IPS-18a (cell line): ENCODE data around the gene CXorf49B.
"Not testable (repeated sequence)": the region's sequence is repeated elsewhere in the genome, so short reads cannot be mapped to it uniquely, and the experiment has no call there.

Source experiments
- H3K27ac ChIP-seq: one replicate; pipeline ENCODE4 v1.5.1; 2013; ENCODE audit warnings: low read length
- H3K27me3 ChIP-seq: one replicate; pipeline ENCODE4 v1.6.1; 2013; ENCODE audit warnings: mild to moderate bottlenecking, low read length; ENCODE audit not compliant: control insufficient read depth, insufficient read depth
- H3K36me3 ChIP-seq: one replicate; pipeline ENCODE4 v1.6.1; 2013; ENCODE audit warnings: low read depth, low read length; ENCODE audit not compliant: control insufficient read depth
- H3K4me1 ChIP-seq: one replicate; pipeline ENCODE4 v1.6.1; 2013; ENCODE audit warnings: low read depth, low read length; ENCODE audit not compliant: control insufficient read depth
- H3K4me3 ChIP-seq: one replicate; pipeline ENCODE4 v1.5.1; 2013; ENCODE audit warnings: low read length
- H3K9ac ChIP-seq: one replicate; pipeline ENCODE4 v1.6.1; 2013; ENCODE audit warnings: mild to moderate bottlenecking, low read length, moderate library complexity
- H3K9me3 ChIP-seq: one replicate; pipeline ENCODE4 v1.6.1; 2013; ENCODE audit warnings: low read depth, low read length; ENCODE audit not compliant: control insufficient read depth

CXorf49B gene

GRCh38 chrX:71763049-71763448 is at the start of gene CXorf49B:
Gene CXorf49B, plus strand, starts transcription at chrX:71763349. Its CDS starts 75 bp downstream, at chrX:71763424.
- not testable (repeated sequence) for H3K36me3 ChIP-seq, H3K4me3 ChIP-seq, H3K27me3 ChIP-seq, H3K27ac ChIP-seq, H3K9ac ChIP-seq, H3K4me1 ChIP-seq, H3K9me3 ChIP-seq

DNA sequence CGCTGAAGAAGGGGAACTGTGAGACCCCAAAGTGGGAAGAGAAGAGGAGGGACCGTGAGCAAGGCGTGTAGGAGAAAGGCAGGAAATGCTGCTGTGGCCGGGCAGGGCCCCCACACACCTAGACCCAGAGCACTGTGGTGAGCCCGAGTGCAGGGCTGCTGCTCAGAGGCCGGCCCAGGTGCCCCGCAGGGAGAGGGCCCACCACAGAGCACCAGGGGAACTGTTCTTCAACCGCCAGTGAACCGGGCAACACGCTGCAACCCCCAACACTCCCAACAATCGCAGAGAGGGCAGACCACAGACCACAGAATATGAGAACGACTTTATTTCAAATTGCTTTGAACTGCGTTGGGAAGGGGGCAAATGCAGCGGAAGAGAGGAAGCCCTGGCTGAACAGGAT is 49.1 kb upstream of the CXorf49B start:
- not testable (repeated sequence) for H3K27me3 ChIP-seq, H3K4me1 ChIP-seq, H3K9ac ChIP-seq, H3K36me3 ChIP-seq, H3K9me3 ChIP-seq, H3K27ac ChIP-seq, H3K4me3 ChIP-seq

DNA sequence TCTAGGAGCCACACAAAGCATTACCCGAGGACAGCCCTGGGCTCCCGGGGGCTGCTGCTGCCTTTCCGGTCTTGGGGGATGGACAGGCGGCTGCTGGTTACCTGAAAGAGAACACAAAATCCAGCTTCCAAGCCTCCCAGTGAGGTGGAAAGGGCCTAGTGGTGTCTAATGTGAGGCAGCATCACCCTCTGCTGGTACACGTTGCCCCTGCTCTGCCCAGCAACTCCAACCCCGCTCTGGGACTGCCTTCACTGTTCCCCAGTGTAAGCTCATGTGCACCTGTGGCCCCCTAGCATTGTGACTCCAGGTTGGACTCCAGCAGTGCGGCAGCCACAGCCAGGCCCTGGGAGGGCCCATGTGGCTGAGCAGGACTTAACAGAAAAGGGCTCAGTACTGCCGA is 47.6 kb upstream of the CXorf49B start:
- H3K4me3 ChIP-seq, H3K4me1 ChIP-seq, H3K9me3 ChIP-seq, H3K9ac ChIP-seq, H3K27ac ChIP-seq, H3K36me3 ChIP-seq, H3K27me3 ChIP-seq: not testable (repeated sequence)

GRCh38 chrX:71716323-71716722 is 46.8 kb upstream of the CXorf49B start:
- not testable (repeated sequence) for H3K4me3 ChIP-seq, H3K27me3 ChIP-seq, H3K9me3 ChIP-seq, H3K36me3 ChIP-seq, H3K27ac ChIP-seq, H3K4me1 ChIP-seq, H3K9ac ChIP-seq

- not testable (repeated sequence) for H3K27me3 ChIP-seq, H3K27ac ChIP-seq, H3K36me3 ChIP-seq, H3K9me3 ChIP-seq, H3K9ac ChIP-seq, H3K4me1 ChIP-seq, H3K4me3 ChIP-seq
Observed at GRCh38 chrX:71718185-71718584, 45.0 kb upstream of the CXorf49B start, which contains the start of gene CXorf49. Gene CXorf49, minus strand, starts transcription at chrX:71718285. Its CDS starts 134 bp downstream, at chrX:71718151.

GRCh38 chrX:71719195-71719594 is 44.0 kb upstream of the CXorf49B start:
- H3K27me3 ChIP-seq, H3K27ac ChIP-seq, H3K4me3 ChIP-seq, H3K9me3 ChIP-seq, H3K9ac ChIP-seq, H3K4me1 ChIP-seq, H3K36me3 ChIP-seq: not testable (repeated sequence)

DNA sequence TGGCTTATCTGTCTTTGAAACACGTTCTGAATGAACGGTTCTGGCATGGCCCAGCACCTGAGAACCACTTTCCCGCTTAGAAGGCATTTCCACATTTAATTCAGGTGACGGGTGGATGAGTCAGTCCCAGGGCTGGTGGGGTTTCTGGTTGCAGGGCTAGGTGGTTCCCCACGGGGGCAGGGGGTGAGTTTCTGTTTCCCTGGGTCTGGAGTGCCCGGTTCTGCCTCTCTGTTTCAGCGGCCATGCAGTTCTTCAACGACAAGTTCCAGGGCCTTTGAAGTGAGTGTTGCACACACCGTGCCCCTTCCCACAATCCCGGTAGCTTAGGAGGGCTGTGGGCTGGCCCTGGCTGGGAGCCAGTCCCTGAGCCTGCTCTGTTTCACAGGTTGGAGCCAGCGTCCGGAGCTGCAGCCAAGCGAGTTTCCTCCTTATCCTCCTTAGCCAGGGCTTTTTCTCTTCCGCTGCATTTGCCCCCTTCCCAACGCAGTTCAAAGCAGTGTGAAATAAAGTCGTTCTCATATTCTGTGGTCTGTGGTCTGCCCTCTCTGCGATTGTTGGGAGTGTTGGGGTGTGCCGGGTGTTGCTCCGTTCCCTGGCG is 42.8 kb upstream of the CXorf49B start:
- not testable (repeated sequence) for H3K36me3 ChIP-seq, H3K4me1 ChIP-seq, H3K27ac ChIP-seq, H3K9me3 ChIP-seq, H3K9ac ChIP-seq, H3K27me3 ChIP-seq, H3K4me3 ChIP-seq

DNA sequence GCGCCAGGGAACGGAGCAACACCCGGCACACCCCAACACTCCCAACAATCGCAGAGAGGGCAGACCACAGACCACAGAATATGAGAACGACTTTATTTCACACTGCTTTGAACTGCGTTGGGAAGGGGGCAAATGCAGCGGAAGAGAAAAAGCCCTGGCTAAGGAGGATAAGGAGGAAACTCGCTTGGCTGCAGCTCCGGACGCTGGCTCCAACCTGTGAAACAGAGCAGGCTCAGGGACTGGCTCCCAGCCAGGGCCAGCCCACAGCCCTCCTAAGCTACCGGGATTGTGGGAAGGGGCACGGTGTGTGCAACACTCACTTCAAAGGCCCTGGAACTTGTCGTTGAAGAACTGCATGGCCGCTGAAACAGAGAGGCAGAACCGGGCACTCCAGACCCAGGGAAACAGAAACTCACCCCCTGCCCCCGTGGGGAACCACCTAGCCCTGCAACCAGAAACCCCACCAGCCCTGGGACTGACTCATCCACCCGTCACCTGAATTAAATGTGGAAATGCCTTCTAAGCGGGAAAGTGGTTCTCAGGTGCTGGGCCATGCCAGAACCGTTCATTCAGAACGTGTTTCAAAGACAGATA is 2.4 kb upstream of the CXorf49B start:
- H3K4me3 ChIP-seq, H3K9ac ChIP-seq, H3K9me3 ChIP-seq, H3K27me3 ChIP-seq, H3K36me3 ChIP-seq, H3K4me1 ChIP-seq, H3K27ac ChIP-seq: not testable (repeated sequence)

GRCh38 chrX:71764832-71765231 is 1.7 kb downstream of the CXorf49B start:
- H3K36me3 ChIP-seq, H3K9me3 ChIP-seq, H3K4me1 ChIP-seq, H3K27ac ChIP-seq, H3K27me3 ChIP-seq, H3K9ac ChIP-seq, H3K4me3 ChIP-seq: not testable (repeated sequence)

DNA sequence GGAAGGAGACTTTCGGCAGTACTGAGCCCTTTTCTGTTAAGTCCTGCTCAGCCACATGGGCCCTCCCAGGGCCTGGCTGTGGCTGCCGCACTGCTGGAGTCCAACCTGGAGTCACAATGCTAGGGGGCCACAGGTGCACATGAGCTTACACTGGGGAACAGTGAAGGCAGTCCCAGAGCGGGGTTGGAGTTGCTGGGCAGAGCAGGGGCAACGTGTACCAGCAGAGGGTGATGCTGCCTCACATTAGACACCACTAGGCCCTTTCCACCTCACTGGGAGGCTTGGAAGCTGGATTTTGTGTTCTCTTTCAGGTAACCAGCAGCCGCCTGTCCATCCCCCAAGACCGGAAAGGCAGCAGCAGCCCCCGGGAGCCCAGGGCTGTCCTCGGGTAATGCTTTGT is 2.5 kb downstream of the CXorf49B start:
- H3K4me3 ChIP-seq, H3K4me1 ChIP-seq, H3K27ac ChIP-seq, H3K36me3 ChIP-seq, H3K9ac ChIP-seq, H3K27me3 ChIP-seq, H3K9me3 ChIP-seq: not testable (repeated sequence)

DNA sequence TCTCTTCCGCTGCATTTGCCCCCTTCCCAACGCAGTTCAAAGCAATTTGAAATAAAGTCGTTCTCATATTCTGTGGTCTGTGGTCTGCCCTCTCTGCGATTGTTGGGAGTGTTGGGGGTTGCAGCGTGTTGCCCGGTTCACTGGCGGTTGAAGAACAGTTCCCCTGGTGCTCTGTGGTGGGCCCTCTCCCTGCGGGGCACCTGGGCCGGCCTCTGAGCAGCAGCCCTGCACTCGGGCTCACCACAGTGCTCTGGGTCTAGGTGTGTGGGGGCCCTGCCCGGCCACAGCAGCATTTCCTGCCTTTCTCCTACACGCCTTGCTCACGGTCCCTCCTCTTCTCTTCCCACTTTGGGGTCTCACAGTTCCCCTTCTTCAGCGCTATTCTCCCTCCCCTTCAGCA is 4.0 kb downstream of the CXorf49B start:
- not testable (repeated sequence) for H3K27me3 ChIP-seq, H3K27ac ChIP-seq, H3K4me1 ChIP-seq, H3K4me3 ChIP-seq, H3K36me3 ChIP-seq, H3K9ac ChIP-seq, H3K9me3 ChIP-seq

- H3K27ac ChIP-seq, H3K9me3 ChIP-seq, H3K36me3 ChIP-seq, H3K4me3 ChIP-seq, H3K4me1 ChIP-seq, H3K27me3 ChIP-seq, H3K9ac ChIP-seq: not testable (repeated sequence)
Observed at GRCh38 chrX:71778322-71778721, 15.2 kb downstream of the CXorf49B start.
